HCT116 (cell line): Measurements from ENCODE around the gene PIM3. TPM values are rescaled to one million over a fixed set of nuclear protein-coding genes. Genes with fewer than 3 reads are reported as not detected.

Experiments
- ATAC-seq: fragments of 200-7000 bp; cut with Tn5 transposase; 2 replicates; pipeline ENCODE4 v1.9.1; 2020; ENCODE audit warnings: mild to moderate bottlenecking, moderate library complexity
- BruUV-seq: library from RNA; stranded (reverse); fragments of 400-500 nt; replicated peaks from 2 replicates; lab custom pipeline; 2021; lab: Mats Ljungman, UMichigan
- CTCF ChIA-PET: fragments of 300-600 bp; sonication (Branson Sonifier 250); formaldehyde crosslinking; loops from one replicate; lab custom pipeline; 2021; ENCODE audit warnings: antibody characterized with exemption; lab: Charles Lee
- POLR2A ChIA-PET: fragments of 300-600, 350-600 bp; sonication (Branson Sonifier 250); formaldehyde crosslinking; loops from one replicate; lab custom pipeline; 2021; ENCODE audit warnings: antibody characterized with exemption; lab: Charles Lee
- RAD21 ChIA-PET, 2 experiments: fragments of 300-600 bp; sonication (Branson Sonifier 250); formaldehyde crosslinking; loops; one replicate each; lab custom pipeline; 2023; ENCODE audit warnings: low total read pairs in 2 of 2; ENCODE audit not compliant: uncharacterized antibody in 2 of 2, unreplicated experiment in 2 of 2, low non-redundant PET in 1 of 2; lab: Charles Lee
- DNase-seq: peaks from one replicate; pipeline ENCODE4 v3.0.0-alpha.2; 2010; ENCODE audit warnings: low read depth, low spot score
- H2AFZ ChIP-seq: fragments of 200-600 bp; shearing (Covaris generic), sonication (generic); 2 replicates; pipeline ENCODE4 v1.6.1; 2017; ENCODE audit warnings: low read depth, mixed run types, mixed read lengths, antibody characterized with exemption, low read length; ENCODE audit not compliant: poor library complexity, severe bottlenecking
- H3K27ac ChIP-seq: 2 replicates; pipeline ENCODE4 v1.5.1; 2012; ENCODE audit warnings: low read depth, low read length
- H3K27me3 ChIP-seq: fragments of 200-600 bp; sonication (generic); 2 replicates; pipeline ENCODE4 v1.6.1; 2016; ENCODE audit warnings: mixed run types, low read length, mixed read lengths; ENCODE audit not compliant: insufficient read depth
- H3K36me3 ChIP-seq, 2 experiments: fragments of 200-500 bp in 1 of 2; fragments of 200-600 bp in 1 of 2; sonication (Bioruptor generic) in 1 of 2; sonication (generic) in 1 of 2; 2 replicates each; pipeline versions ENCODE4 v1.5.1 to v1.6.1; 2014 to 2016; ENCODE audit warnings: low read length in 2 of 2, inconsistent platforms in 1 of 2, mixed read lengths in 1 of 2, mixed run types in 1 of 2; ENCODE audit not compliant: insufficient read depth in 2 of 2, control insufficient read depth in 1 of 2
- H3K4me1 ChIP-seq, 2 experiments: fragments of 200-600 bp in 1 of 2; sonication (generic) in 1 of 2; 2 replicates each; pipeline versions ENCODE4 v1.5.1 to v1.6.1; 2012 to 2017; ENCODE audit warnings: low read length in 2 of 2, inconsistent platforms in 1 of 2, mild to moderate bottlenecking in 1 of 2, mixed read lengths in 1 of 2, mixed run types in 1 of 2, moderate library complexity in 1 of 2; ENCODE audit not compliant: insufficient read depth in 2 of 2, control insufficient read depth in 1 of 2
- H3K4me2 ChIP-seq: fragments of 200-600 bp; sonication (generic); 2 replicates; pipeline ENCODE4 v1.6.1; 2017; ENCODE audit warnings: mixed run types, low read length, mixed read lengths
- H3K4me3 ChIP-seq, 2 experiments: fragments of 200-600 bp in 1 of 2; sonication (generic) in 1 of 2; replicated peaks in 1 of 2; 2 replicates each; pipeline ENCODE4 v1.5.1; 2011 to 2016; ENCODE audit warnings: low read length in 2 of 2, control low read depth in 1 of 2, low read depth in 1 of 2, mild to moderate bottlenecking in 1 of 2, mixed read lengths in 1 of 2, mixed run types in 1 of 2
- H3K79me2 ChIP-seq: fragments of 200-600 bp; sonication (generic); 2 replicates; pipeline ENCODE4 v1.6.1; 2017; ENCODE audit warnings: mild to moderate bottlenecking, mixed run types, low read length, moderate library complexity, mixed read lengths; ENCODE audit not compliant: insufficient read depth
- H3K9ac ChIP-seq: fragments of 200-600 bp; sonication (generic); 2 replicates; pipeline ENCODE4 v1.6.1; 2016; ENCODE audit warnings: low read length, mixed read lengths
- H3K9me2 ChIP-seq: fragments of 200-600 bp; sonication (generic), shearing (Covaris generic); 2 replicates; pipeline ENCODE4 v1.6.1; 2017; ENCODE audit warnings: mixed run types, mild to moderate bottlenecking, moderate library complexity; ENCODE audit not compliant: insufficient read depth
- H3K9me3 ChIP-seq, 2 experiments: fragments of 200-500 bp in 1 of 2; fragments of 200-600 bp in 1 of 2; sonication (Bioruptor generic) in 1 of 2; sonication (generic) in 1 of 2; 2 replicates each; pipeline ENCODE4 v1.6.1; 2014 to 2017; ENCODE audit warnings: low read length in 2 of 2, mixed read lengths in 2 of 2, inconsistent platforms in 1 of 2, low read depth in 1 of 2, mild to moderate bottlenecking in 1 of 2, mixed run types in 1 of 2, moderate library complexity in 1 of 2; ENCODE audit not compliant: control insufficient read depth in 1 of 2, insufficient read depth in 1 of 2
- H4K20me1 ChIP-seq: fragments of 200-600 bp; sonication (generic), shearing (Covaris generic); 2 replicates; pipeline ENCODE4 v1.6.1; 2017; ENCODE audit warnings: mixed run types, mild to moderate bottlenecking, moderate library complexity; ENCODE audit not compliant: insufficient read depth
- CEBPB ChIP-seq: IDR thresholded peaks from 2 replicates; pipeline ENCODE4 v1.6.1; 2012; ENCODE audit warnings: low read depth
- EZH2phosphoT487 ChIP-seq: fragments of 200-600 bp; IDR thresholded peaks from 2 replicates; pipeline ENCODE4 v1.6.1; 2018; ENCODE audit warnings: antibody characterized with exemption, borderline replicate concordance
- REST ChIP-seq: IDR thresholded peaks from 2 replicates; pipeline ENCODE4 v1.6.1; 2012; ENCODE audit warnings: low read depth
- SP1 ChIP-seq: IDR thresholded peaks from 2 replicates; pipeline ENCODE4 v1.6.1; 2012; ENCODE audit warnings: low read depth
- SRF ChIP-seq: IDR thresholded peaks from 2 replicates; pipeline ENCODE4 v1.6.1; 2012; ENCODE audit warnings: low read depth
- ZFX ChIP-seq: fragments of 450-650 bp; IDR thresholded peaks from 2 replicates; pipeline ENCODE4 v1.6.1; 2017
- intact Hi-C: fragments of 100-400 bp; cut with micrococcal nuclease; formaldehyde crosslinking; loops from 2 replicates; pipeline ENCODE4 v1.10.0; 2022
- total RNA-seq: library from RNA; stranded (reverse); gene quantifications from one replicate; pipeline ENCODE4 v1.2.1, GENCODE V29; 2021; ENCODE audit not compliant: unreplicated experiment

PIM3 gene
- total RNA-seq, 1 experiment from 2014 or later: 116 TPM

- no peak for TF ChIP-seq REST
- TF ChIP-seq CEBPB: no peak
- no peak for TF ChIP-seq SRF
- TF ChIP-seq SP1: no peak
Observed at GRCh38 chr22:49951986-49952896, 8.3 kb upstream of the PIM3 start (continued).

- CTCF ChIA-PET: no interaction called here
- no peaks in the 10 kb centered on the region for H4K20me1 ChIP-seq
- no peak for TF ChIP-seq EZH2phosphoT487
- 0 out of 2 replicates have a peak, but pooled peaks have one; percentile 11 for TF ChIP-seq ZFX
- TF ChIP-seq, all 23 proteins: peak for 1
- no peak for ATAC-seq
- POLR2A ChIA-PET: no interaction called here
- peaks cover 36 to 51% of the 10 kb centered on the region in 2 experiments for H3K4me1 ChIP-seq
- no peak overlapping the region for H3K4me3 ChIP-seq
- no peaks in the 10 kb centered on the region for H3K9me2 ChIP-seq
- H3K79me2 ChIP-seq: no peaks in the 10 kb centered on the region
- H3K9me3 ChIP-seq: no peaks in the 10 kb centered on the region
- no TSS peak for BruUV-seq
- H3K4me2 ChIP-seq: no peak overlapping the region; the same call in 1 of the 2 replicates
- RAD21 ChIA-PET: no interaction called here
- intact Hi-C loops: no loop called here
- H3K36me3 ChIP-seq: no peaks in the 10 kb centered on the region
- no peak overlapping the region; the same call in 1 of the 2 replicates for H3K27ac ChIP-seq
- H2AFZ ChIP-seq: no peak overlapping the region
- H3K9ac ChIP-seq: peak overlapping the region; percentile 19; the same call in 1 of the 2 replicates
- DNase-seq: no peak
- H3K27me3 ChIP-seq: no peaks in the 10 kb centered on the region
Observed at GRCh38 chr22:49953027-49953679, 7.4 kb upstream of the PIM3 start.
